ENCODE results near the gene BCAR1.
A peak's percentile ranks its signal among the peaks of the same experiment; 100 is the strongest.
"Not testable (repeated sequence)": the region's sequence is repeated elsewhere in the genome, so short reads cannot be mapped to it uniquely, and the experiment has no call there.

BCAR1 gene

DNA sequence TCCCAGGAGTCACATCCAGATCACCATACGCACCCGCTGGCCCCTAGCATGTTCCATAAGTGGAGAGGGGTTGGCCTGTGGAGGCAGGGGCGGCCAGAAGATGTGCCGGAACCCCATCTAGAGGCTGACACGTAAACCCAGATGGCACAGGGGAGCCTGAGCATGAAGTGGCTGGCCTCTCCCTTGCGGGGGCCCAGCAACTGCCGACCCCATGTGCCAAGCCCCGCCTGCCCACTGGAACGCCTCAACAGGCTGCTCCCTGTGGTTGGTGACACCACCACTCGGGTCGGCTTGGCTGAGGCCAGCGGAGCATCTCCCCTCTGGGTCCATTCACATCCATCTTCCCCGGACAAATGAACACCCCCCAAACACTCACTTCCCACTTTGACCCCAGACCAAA lies 9.5 kb downstream of the BCAR1 start:
- no peak for DNase-seq

DNA sequence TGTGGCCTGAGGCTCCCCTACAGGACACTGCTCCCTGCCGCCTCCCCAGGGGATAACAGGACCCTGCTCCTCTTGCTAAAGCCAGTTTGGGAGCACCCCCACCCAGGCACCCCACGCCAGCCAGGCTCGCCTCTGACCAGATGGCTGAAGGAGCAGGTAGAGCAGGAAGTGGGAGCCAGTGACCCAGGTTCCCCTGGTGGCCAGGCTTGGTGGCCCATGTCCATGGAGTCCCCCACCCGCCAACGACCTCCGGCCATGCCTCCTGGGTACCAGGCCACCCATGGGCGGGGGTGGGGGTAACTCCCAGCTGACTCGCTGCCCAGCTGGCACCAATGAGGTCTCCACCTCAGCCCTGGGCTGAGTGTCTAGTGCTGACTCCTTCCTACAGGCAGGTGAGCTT lies 10.0 kb downstream of the BCAR1 start:
- no peak for DNase-seq

DNA sequence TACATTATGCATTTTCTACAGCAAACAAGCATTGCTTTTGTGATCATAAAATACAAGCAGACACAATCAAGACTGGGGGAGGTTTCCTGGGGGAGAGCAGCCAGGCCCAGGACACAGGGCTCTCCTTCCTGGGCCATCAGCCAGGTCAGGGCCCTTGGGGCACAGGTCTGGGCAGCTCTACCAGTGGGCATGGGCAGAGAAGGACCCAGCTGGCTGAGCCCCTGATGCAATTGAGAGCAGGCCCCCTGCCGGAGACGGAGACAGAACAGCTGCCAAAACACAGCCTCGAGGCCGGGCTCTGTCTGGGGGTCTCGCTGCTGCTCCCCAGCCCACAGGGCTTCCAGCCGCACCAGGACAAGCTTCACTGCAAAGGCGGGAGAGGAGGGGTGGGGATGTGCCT lies 10.8 kb downstream of the BCAR1 start:
- not testable (repeated sequence) for DNase-seq

DNA sequence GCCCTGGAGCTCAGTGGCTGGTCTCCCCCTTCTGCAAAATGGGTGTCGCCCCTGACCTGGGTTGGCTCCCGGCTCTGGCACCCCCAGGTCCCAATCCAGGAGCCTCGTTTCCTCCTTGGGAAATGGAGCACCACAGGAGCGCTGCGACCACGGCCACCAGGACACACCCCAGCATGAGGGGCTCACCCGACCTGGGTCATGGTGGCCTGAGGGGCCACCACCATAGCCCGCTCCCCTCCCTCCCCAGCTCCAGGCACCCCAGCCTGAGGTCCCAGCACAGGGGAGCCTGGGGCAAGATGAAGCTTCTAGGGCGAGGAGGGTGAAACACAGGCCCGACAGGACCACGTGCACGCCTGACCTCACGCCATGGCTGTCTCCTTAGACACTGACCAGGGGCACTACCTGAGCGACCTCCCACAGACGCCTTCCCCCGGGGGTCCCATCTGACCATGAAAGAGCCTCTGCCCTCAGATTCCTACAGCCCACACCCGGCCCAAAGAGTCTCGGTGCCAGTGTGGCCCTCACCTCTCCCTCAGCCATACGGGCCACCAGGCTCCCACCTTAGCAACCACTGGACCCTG lies 11.8 kb downstream of the BCAR1 start:
- no peak for DNase-seq

DNA sequence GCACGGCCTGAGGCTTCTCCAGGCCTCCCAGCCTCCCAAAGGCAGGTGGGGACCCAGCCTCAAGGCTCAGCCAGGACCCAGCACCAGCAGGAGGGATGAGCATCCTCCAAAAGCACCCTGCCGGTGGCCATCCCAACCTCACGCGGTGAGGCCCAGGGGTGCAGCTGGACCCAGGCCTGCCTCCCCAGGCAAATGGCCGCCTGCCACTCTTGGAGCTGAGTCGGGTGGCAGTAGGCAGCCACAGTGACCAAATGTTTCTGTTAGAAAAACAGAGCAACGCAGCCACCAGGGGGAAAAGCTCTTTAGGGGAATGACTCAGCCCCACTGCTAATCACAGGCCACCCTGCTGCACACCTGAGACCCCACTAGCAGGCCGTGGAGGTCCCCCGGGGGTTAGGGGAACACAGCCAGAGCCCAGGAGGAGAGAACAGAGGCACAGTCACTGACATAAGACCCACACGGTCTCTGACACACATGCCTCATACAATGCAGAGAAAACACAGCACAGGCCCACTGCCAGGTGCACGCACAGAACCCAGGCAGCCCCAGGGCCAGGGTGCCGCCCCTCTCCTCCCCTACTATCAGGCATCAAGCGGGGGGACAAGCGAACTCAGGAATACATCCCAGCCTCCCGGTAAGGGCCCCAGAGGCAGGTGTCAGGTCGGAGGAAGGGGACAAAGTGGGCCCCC lies 12.4 kb downstream of the BCAR1 start:
- peak in 12 of 51 donors; percentile 53 to 87 (median 71) for DNase-seq

DNA sequence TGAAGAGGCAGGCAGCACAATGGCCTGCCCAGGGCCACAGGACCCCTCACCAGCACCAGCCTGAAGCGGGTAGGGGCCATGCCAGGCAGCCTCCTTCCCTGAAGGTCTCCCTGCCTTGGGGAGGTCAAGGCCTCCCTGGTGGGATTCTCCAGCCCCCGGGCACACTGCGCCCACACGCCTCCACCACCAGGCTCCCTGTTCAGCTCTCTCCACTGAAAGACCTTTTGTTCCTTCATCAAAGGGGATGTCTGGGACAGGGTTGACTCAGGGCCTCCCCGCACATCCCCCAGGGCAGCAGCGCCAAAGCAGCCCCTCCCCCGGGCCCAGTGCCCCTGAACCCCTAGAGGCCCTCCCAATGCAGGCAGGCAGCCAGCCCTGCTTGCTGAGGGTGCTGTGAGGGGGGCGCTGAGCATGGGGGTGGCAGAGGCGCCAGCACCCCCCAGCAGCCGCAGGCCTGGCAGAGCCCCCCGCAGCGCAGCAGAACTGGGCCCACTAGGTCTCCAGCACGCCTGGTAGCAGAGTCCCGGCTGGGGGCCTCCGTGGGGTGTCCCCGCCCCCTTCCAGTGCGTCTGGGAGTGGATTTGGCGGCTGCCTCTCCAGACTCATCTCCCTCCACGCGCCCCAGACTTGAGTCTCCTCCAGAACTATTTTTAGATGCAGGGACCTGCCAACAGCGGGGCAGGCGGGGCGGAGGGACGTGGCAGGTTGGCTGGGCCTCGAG lies 13.1 kb downstream of the BCAR1 start:
- peak in 49 of 51 donors; percentile 24 to 92 (median 82) for DNase-seq

DNA sequence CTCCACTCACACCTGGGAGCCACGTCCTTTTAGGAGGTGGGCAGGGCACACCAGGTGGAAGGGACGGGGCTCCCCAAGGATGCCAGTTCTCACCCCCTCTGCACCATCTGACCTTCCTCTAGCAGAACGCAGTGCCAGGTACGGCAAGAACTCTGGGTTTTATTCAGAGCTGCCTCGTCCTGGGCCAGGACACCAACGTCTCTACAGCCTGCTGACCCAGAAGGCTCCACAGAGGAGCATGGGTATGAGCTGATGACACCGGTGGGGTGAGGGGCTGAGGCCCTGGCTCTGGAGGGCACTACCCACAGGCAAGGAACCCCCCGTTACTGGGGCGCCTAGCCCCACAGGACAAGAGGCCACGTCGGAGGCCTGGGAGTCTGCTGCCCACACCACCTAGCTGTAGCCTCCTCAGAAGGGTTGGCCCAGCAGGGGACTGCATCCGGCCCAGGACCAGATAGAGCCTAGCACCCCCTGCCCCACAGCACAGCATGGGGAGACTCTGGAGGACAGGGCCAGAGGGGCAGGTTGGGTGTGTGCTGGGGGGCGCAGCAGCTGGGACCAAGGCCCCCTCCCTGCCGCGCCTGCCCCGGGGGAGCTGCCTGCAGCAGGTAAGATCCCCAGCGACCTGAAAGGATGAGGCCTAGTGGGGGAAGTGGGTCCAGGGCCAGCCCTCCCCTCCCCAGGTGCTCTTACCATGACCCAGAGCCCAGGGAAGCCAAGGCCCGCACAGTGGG lies 13.9 kb downstream of the BCAR1 start:
- DNase-seq: peak in 4 of 51 donors; percentile 10 to 59 (median 48)

DNA sequence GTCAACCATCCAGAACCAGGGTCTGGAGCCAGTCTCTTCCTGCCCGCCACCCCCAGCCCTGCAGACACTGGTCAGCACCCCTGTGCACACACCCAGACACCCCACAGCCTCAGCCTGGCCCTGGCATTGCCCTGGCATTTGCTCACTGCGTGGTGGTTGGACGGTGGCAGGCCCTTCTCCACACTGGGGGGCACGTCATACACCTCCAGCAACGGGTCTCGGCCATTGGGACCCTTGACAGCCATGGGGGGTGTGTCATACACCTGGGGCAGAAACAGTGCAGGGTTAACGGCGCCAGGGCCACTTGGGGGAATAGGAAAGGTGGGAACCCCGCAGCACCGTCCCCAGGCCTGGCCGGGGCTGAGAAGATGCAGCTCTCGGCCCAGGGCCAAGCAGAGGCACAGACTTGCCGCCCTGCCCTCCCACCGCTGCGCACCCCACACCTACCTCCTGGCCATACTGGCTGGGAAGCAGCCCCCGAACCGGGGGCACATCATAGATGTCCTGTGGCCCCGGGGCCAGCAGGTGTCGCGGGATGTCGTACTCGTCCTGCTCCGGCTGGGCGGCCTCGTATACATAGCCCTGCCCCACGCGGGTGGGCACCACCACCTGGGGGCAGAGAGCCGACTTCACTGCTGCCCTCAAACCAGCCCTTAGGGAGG lies 14.6 kb downstream of the BCAR1 start:
- DNase-seq: no peak

DNA sequence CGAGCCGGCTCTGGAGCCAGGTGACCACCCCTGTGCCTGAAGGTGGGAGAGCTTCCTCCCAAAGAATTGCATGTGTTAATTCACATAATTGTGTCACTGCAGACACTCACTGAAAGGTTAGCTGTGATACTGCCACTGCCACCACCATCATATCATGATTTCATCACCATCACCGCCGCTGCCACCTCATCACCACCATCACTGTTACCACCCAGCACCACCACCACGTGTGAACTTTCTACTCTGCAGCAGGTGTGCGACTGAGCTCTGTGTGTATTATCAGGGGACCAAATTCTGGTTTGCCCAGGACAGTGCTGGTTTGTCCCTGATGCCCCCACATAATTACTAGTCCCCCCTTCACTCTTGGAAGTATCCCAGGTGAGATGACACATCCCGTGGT lies 15.2 kb downstream of the BCAR1 start:
- peak in 1 of 51 donors; percentile 16 for DNase-seq

DNA sequence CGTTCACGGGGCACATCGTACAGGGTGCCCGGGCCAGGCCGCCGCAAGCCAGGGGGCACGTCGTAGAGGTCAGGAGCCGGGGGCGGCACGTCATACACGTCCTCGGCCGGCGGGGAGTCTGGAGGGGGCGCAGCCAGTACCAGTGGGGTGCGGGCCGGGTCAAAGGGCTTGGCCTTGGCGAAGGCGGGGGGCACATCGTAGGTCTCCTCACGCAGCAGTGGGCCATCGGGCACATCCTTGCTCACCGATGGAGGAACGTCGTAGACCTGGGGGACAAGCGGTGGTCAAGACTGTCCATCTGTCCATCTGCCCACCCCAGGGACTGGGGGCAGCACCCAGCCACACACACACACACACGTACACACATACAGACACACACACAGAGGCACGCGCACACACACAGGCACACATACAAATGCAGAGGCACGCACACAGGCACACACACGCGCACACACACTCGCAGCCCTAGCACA lies 15.7 kb downstream of the BCAR1 start:
- no peak for DNase-seq

DNA sequence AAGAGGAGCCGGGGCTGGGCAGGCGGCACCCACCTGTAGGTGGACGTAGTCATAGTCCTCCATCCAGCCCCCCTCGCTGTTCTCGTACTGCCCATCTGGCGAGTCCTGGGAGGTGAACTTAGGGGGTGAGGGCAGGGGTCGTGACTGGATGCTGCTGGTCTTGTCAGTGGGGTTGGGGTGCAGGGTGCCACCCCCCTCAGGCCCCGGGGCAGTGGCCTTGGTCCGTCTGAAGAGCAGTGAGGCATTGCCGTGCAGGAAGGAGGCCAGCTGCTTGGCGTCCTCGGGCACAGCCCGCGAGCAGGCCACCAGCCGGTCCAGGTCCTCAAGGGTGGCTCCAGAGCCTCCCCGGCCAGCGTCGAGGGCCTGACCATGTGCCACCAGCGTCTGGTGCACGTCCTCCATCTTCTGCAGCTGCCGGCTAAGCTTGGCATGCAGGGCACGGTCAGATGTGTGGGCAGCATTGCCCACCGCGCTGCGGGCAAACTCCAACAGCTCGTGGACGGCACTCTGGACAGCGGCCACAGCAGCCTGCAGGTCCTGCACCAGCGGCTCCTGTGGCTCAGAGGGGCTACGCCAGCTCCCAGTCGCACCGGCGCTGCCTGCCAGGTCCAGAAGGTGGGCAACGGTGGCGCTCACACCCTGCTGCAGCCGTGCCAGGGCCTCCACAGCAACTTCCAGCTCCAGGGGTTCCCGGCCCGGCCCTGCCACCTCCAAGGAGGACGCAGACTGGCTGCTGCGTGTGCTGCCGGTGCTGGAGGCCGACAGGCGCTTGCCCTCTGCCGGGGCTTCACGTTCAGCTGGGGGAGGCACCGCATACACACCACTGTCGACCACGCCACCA lies 16.3 kb downstream of the BCAR1 start:
- peak in 10 of 51 donors; percentile 17 to 36 (median 23) for DNase-seq

DNA sequence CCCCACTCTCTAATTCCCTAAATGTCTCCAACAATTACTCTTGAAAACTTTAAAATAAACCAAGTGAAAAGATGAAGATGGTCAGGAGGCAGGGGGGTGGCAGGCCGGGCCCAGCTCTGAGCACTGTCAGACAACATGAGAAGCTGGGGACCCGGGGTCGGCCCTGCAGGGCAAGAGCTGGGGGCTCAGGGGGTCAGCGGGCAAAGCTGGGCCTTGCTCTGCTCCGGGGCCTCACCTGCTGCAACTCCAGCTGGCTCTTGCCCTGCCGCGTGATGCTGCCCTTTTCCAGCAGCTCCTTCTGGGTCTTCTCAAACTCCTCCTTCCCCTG lies 17.8 kb downstream of the BCAR1 start:
- DNase-seq: no peak

DNA sequence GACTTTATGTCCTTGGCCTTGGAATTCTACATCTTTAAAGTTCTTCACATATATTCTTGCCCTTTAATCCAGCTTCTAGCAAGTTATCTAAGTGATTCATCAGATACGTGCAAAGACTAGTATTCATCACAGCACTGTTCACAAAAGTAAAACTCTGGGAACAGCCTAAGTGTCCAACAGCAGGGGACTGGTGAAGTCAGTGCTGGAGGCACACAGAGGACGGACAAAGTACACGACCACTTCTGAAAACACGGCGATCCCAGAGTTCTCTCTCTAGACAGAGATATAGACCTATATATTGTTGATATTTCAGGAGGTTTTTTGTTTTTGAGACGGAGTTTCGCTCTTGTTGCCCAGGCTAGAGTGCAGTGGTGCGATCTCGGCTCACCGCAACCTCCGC lies 19.9 kb downstream of the BCAR1 start:
- no peak for DNase-seq

DNA sequence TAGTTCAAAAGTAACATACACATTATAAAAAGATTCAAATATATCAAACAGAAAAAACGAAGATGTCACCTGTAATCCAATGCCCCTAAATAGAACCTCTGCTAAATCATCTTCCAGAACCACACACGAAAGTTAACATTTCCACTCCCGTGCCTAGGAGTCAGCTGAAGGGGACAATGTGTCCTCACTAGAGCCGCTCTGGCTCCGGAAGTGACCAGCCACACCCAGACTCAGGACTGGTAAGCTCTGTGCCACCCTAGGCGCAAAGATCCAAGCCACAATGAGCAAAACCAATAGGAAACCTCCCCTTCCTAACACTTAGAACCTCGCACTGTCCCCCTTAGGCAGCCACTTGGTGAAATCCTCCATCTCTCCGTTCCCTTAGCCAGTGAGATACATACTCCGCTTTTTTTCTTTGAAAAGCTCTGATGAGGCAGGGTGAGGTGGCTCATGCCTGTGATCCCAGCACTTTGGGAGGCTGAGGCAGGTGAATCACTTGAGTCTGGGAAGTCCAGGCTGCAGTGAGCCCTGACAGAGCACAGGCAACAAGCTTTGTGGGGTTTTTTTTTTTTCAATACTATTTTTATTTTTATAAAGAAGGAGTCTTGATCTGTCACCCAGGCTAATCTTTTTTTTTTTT lies 20.8 kb downstream of the BCAR1 start:
- no peak for DNase-seq

DNA sequence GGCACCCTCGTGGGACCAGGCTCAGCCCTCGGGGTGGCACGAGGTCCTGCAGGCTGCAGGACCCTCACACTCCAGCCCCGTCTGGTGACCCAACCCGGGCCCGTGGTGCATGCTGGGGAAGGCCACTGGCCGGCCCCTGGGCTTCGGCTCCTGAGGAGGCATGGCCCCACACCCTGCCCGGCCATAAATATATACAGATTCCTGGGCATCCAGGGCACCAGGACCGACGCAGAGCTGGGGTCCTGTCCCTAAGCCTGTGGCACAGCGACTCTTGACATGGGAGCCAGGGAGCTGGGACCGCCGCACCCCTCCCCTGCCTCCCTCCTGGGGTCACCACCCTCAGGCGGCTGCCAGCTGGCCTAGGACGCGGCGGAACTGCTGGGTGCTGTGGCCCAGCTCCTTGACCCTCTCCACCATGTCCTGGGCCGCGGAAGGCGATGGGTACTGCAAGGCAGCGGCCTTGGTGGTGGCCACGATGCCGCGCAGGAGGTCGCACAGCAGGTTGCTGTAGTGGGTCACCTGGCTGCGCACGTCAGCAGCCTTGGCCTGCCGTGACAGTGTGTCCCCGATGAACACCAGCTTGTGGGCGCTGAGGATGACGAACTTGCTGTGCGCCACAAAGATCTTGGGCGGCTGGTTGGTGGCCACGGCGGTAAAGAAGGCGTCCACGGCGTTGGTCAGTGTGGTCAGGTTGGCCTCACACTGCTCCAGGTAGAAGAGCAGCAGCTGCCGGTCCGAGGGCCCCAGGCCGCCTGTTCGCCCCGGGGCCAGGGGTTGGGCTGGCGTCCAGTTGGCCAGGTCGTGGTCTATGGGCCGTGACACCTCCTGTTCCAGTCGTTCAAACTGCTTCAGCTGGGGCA lies 22.0 kb downstream of the BCAR1 start:
- DNase-seq: no peak

DNA sequence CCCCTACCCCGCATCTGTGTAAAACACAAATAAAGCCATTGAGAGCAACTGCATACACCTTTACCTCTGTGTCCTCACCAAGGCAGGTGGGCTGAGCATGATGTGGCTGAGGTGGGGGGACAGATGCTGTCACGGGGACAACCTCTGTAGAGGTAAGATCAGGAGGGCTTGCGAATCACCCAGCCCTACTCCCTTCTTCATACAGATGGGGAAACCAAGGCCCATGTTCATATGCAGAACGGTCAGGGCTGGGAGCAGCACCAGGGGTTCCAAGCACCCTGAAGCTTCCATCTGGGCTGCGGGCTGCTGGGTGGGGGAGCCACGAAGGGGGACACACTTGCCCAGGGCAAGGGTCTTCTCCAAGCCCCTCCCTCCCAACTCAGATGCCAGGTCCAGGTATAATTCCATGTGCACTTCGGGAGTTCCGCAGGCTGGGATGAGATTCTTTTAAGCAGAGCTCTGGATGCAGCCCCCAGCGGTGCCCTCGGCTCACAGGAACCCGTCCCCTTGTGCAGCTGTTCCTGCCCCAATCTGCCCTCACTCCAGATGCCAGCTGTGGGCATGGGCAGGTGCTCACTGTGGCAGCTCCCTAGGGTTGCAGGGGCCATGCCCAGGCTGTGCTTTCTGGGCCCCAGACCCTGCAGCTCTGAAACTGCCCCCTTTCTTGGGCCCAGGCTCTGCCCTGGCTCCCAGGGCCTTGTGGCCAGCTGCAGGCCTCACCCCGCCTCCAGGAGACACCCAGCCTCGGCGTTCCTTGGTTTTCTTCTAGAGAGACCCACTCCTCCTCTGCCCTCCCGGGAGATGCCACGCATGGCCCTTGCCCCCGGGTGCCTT lies 23.1 kb downstream of the BCAR1 start:
- DNase-seq: no peak

DNA sequence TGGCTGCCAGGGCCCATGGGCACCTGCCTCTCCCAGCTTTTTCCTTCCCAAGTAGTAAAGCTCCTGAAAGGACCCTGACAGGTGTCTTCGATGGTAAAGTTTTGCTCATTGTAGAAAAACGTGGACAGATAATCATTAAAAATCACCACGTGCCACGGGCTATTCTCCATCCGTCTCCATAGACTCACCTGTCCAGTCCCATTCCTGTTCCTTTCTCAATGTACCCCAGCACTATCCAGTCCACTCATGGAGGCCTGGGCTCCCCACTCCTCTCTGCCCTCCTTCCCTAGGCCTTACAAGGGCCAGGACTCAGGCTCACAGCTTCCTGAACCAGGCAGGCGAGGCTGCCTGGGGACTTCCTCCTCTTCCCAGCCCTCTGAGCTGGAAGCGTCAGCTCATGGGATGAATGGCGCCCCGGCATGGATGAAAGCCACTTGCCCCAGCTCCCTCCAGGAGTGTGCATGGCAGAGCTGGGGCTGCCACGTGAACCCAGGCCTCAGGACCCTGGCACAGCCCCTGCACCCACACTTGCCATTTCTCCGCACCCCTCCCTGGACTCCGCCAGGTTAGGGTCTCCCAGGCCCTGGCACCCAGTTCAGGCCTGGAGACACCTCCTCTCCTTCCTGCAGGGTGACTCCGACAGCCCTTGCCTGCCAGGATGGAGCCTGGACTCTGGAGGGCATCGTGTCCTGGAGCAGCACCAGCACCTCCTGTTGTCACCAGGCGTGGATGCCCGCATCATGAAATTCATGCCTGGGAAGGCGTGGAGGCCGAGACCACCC lies 23.9 kb downstream of the BCAR1 start:
- no peak for DNase-seq
